Panc1 (cell line): ENCODE measurements around the gene PSAP.
"Not testable (repeated sequence)": the region's sequence is repeated elsewhere in the genome, so short reads cannot be mapped to it uniquely, and the experiment has no call there.

ENCODE experiments used
- CTCF ChIP-seq: fragments of 450-650 bp; IDR thresholded peaks from 2 replicates; pipeline ENCODE4 v1.5.1; 2017; ENCODE audit warnings: mild to moderate bottlenecking
- POLR2AphosphoS5 ChIP-seq: IDR thresholded peaks from 2 replicates; pipeline ENCODE4 v1.6.1; 2012; ENCODE audit warnings: mild to moderate bottlenecking, low read depth, low read length, moderate library complexity

- TF ChIP-seq POLR2AphosphoS5, CTCF: not testable (repeated sequence)
These were observed 47.3 kb upstream of the PSAP start for GRCh38 chr10:71898346-71898745.
